ENCODE results near the gene TNS2. TPM values are rescaled to one million over a fixed set of nuclear protein-coding genes. Genes with fewer than 3 reads are reported as not detected.

Gene TNS2
- total RNA-seq, 2 donors from 2014 or later = 66.5 to 180 TPM

DNA sequence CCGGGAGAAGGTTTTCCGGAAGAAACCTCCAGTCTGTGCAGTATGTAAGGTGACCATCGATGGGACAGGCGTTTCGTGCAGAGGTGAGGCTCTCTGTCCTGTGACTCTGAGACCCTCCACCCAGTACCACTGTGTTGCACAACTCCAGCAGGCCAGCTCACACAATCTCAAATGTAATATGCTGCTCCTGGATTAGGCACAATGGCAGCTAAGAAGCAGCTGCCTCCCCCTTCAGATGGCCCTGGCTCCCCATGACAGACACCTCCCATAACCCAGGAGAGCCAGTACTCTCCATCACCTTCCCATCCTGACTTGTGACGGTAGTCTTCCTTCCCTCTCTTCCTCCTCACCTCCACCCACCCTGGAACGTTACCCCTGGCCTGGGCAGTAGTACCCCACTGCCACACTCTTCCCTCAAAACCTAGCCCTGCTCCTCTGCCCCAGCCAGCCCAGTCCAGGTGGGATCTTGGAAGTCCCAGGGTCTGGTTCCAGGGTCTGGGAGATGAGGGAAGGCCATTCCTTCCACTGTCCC lies 2.1 kb downstream of the TNS2 start:
- Histone ChIP-seq H3K4me3 (peak overlapping the region; percentile 4 to 52), H3K36me3 (no peaks in the 10 kb centered on the region), H3K9me3 (no peaks in the 10 kb centered on the region), H3K27me3 (replicated peaks; ENCODE audit: insufficient read depth) (no peaks in the 10 kb centered on the region), H3K27ac (peak overlapping the region; percentile 99), H3K4me1 (replicated peaks) (peaks cover 49% of the 10 kb centered on the region)
- intact Hi-C loops (cut with DNase I) = loop anchor here (10.0 kb wide), 1 partner anchor 453 kb away; the partner anchor contains the start of genes NPFF and TARBP2
- 46% methylated on average over 7 of the region's 7 CpGs for WGBS
- TF ChIP-seq POLR2A (IDR thresholded peaks at IDR 0.05) = no peak
- TF ChIP-seq POLR2AphosphoS5 (IDR thresholded peaks at IDR 0.05) = no peak
- TF ChIP-seq CTCF (IDR thresholded peaks at IDR 0.05) = no peak
- no peak for DNase-seq (ENCODE audit: low spot score)

- DNase-seq (ENCODE audit: low spot score) = peak; percentile 93
- Histone ChIP-seq H3K4me1 (replicated peaks) (peaks cover 49% of the 10 kb centered on the region), H3K27ac (peak overlapping the region; percentile 99), H3K36me3 (no peaks in the 10 kb centered on the region), H3K27me3 (replicated peaks; ENCODE audit: insufficient read depth) (no peaks in the 10 kb centered on the region), H3K9me3 (no peaks in the 10 kb centered on the region), H3K4me3 (peak overlapping the region; percentile 4 to 52)
- 41% methylated on average over 8 of the region's 11 CpGs for WGBS
- TF ChIP-seq POLR2AphosphoS5 (IDR thresholded peaks at IDR 0.05) = peak; percentile 92
- TF ChIP-seq CTCF (IDR thresholded peaks at IDR 0.05) = no peak
- intact Hi-C loops (cut with DNase I) = loop anchor here (10.0 kb wide), 1 partner anchor 452 kb away; the partner anchor contains the start of genes NPFF and TARBP2
These were observed 2.8 kb downstream of the TNS2 start for GRCh38 chr12:53052419-53053217.

- Histone ChIP-seq H3K9me3 (no peaks in the 10 kb centered on the region), H3K36me3 (no peaks in the 10 kb centered on the region), H3K27me3 (replicated peaks; ENCODE audit: insufficient read depth) (no peaks in the 10 kb centered on the region), H3K4me3 (peak overlapping the region; percentile 33 to 52), H3K4me1 (replicated peaks) (peaks cover 42% of the 10 kb centered on the region), H3K27ac (peak overlapping the region; percentile 99)
- 32% methylated on average over 16 of the region's 16 CpGs for WGBS
- intact Hi-C loops (cut with DNase I) = loop anchor here (10.0 kb wide), 1 partner anchor 451 kb away; the partner anchor contains the start of genes NPFF and TARBP2
- peak; percentile 71 for TF ChIP-seq POLR2AphosphoS5 (IDR thresholded peaks at IDR 0.05)
- TF ChIP-seq POLR2A (IDR thresholded peaks at IDR 0.05) = peak; percentile 7
- TF ChIP-seq CTCF (IDR thresholded peaks at IDR 0.05) = peak; percentile 64 to 92 (median 83)
- peak; percentile 84 for DNase-seq (ENCODE audit: low spot score)
These were observed 3.6 kb downstream of the TNS2 start for GRCh38 chr12:53053218-53054111.

- peak; percentile 96 for TF ChIP-seq POLR2A (IDR thresholded peaks at IDR 0.05)
- peak in 2 of 4 experiments; percentile 9 to 55 for TF ChIP-seq CTCF (IDR thresholded peaks at IDR 0.05)
- peak; percentile 96 for TF ChIP-seq POLR2AphosphoS5 (IDR thresholded peaks at IDR 0.05)
- peak; percentile 98 for DNase-seq (ENCODE audit: low spot score)
- peaks cover 37% of the 10 kb centered on the region for H3K4me1 ChIP-seq (replicated peaks)
- H3K36me3 ChIP-seq = no peaks in the 10 kb centered on the region
- 6% methylated on average over 40 of the region's 48 CpGs for WGBS
- no peaks in the 10 kb centered on the region for H3K9me3 ChIP-seq
- H3K27me3 ChIP-seq (replicated peaks; ENCODE audit: insufficient read depth) = no peaks in the 10 kb centered on the region
- peak overlapping the region; percentile 99 for H3K27ac ChIP-seq
- intact Hi-C loops (cut with DNase I) = loop anchor here (10.0 kb wide), 1 partner anchor 451 kb away; the partner anchor contains the start of genes NPFF and TARBP2
- H3K4me3 ChIP-seq = peak overlapping the region; percentile 33 to 52
These were observed 4.4 kb downstream of the TNS2 start for GRCh38 chr12:53054112-53054878.

Measured in prostate gland (tissue), 2 donors.